ENCODE data around the gene SAMD4A. TPM values are rescaled to one million over a fixed set of nuclear protein-coding genes. Genes with fewer than 3 reads are reported as not detected.

SAMD4A gene
- total RNA-seq, 1 donor from 2014 or later, result 59.2 TPM

DNA sequence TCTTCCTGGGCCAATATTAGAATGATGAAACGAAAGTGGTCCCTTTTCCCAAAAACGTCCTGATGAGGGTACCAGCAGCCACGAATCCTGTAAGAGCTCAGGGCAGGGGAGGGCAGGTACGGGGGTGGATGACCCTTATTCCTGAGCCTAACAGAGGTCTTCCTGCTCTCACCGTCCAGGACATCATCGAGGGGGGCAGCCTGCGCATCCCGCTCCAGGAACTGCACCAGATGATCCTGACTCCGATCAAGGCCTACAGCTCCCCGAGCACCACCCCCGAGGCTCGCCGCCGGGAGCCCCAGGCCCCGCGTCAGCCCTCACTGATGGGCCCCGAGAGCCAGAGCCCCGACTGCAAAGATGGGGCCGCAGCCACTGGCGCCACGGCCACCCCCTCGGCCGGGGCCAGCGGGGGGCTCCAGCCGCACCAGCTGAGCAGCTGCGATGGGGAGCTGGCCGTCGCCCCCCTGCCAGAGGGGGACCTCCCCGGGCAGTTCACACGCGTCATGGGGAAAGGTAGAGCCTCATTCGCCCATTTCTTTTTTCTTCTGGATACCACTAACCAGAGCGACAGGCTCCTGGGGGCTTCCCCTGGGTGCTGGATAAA lies 193.2 kb downstream of the SAMD4A start:
- intact Hi-C loops (cut with DNase I), result loop anchor here (10.0 kb wide), 1 partner anchor 65 kb away; no protein-coding TSS in a partner anchor
- ATAC-seq (no peak), DNase-seq (ENCODE audit: low spot score) (no peak)

DNA sequence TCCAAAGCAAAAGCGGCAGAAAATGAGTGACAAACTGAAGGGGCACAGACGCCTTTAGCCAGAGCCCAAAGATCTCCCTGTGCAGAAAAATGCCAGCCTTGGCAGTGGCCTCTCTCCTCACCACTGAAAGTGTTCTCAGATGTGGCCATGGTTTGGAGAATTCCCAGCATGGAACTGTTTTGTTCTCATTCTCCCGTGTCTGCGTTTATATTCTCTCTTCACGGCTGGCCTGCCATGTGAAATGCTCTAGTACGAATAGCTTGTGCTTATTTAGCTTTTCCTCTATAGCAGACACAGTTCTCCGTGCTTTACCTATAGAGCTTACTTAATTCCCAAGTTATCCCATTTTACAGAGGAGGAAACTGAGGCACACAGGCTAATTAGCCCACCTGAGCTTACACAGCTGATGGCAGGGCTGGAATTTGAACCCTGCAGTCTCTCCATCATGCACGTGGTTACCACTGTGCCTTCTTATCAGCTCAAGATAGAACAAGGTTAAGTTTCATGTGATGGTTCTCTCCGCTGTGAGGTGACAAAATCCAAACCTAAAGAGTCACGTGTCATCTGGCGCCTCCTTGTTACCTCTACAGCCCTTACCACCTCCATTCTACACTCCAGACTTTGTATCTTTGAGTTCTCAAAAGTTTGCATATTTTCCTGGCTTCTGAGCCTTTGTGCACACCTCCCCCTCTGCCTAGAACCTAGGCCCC lies 194.1 kb downstream of the SAMD4A start:
- intact Hi-C loops (cut with DNase I), result loop anchor here (10.0 kb wide), 1 partner anchor 66 kb away; no protein-coding TSS in a partner anchor
- ATAC-seq (no peak), DNase-seq (ENCODE audit: low spot score) (no peak)

DNA sequence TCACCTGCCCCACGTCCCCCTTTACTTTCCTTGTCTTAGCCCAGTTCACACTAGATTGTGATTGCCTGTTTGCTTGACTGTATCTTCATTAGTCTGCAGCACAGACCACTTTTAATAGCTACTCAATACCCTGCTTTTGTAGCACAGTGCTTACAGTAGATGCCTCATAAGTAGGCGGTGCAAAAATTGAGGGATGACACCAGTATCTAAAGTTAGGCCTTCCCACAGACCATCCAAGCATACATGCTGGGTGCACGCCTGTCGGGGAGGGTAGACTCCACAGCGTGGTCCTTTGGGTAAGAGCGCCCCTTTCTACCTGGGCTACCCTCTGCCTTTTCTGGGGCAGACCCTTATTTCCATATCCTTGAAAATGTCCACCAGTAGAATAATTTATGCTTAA lies 194.9 kb downstream of the SAMD4A start:
- ATAC-seq, result no peak
- no peak for DNase-seq (ENCODE audit: low spot score)
- intact Hi-C loops (cut with DNase I), result loop anchor here (10.0 kb wide), 1 partner anchor 67 kb away; no protein-coding TSS in a partner anchor

DNA sequence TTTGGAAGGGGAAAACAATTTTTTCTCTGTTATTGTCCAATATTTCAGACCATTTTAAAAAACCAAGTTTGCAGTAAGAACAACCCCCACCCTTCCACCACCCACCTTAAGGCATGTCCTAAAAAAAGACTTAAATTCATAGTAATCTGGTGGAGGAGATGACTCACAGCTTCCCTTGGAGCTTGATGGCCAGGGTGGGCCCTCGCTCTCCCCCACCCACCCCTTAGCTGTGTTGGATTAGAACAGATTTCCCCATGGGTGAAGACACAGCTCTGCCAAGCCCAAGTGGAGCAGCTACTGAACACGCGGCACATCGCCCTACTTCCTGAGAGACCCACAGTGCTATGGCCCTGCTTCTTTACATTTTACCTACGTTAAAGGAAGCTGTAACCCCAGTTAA lies 195.4 kb downstream of the SAMD4A start:
- DNase-seq (ENCODE audit: low spot score) (no peak), ATAC-seq (no peak)
- intact Hi-C loops (cut with DNase I), result loop anchor here (10.0 kb wide), 1 partner anchor 67 kb away; no protein-coding TSS in a partner anchor

GRCh38 chr14:54763761-54764160 lies 196.8 kb downstream of the SAMD4A start:
- DNase-seq (ENCODE audit: low spot score) (no peak), ATAC-seq (no peak)
- intact Hi-C loops (cut with DNase I), result loop anchor here (10.0 kb wide), 1 partner anchor 69 kb away; no protein-coding TSS in a partner anchor

GRCh38 chr14:54766276-54767138 lies 199.6 kb downstream of the SAMD4A start:
- DNase-seq (ENCODE audit: low spot score) (no peak), ATAC-seq (no peak)
- intact Hi-C loops (cut with DNase I), result loop anchor here (10.0 kb wide), 1 partner anchor 72 kb away; no protein-coding TSS in a partner anchor

- intact Hi-C loops (cut with DNase I), result loop anchor here (10.0 kb wide), 1 partner anchor 72 kb away; no protein-coding TSS in a partner anchor
- no peak for ATAC-seq
These were observed 200.2 kb downstream of the SAMD4A start for GRCh38 chr14:54767139-54767431.

DNA sequence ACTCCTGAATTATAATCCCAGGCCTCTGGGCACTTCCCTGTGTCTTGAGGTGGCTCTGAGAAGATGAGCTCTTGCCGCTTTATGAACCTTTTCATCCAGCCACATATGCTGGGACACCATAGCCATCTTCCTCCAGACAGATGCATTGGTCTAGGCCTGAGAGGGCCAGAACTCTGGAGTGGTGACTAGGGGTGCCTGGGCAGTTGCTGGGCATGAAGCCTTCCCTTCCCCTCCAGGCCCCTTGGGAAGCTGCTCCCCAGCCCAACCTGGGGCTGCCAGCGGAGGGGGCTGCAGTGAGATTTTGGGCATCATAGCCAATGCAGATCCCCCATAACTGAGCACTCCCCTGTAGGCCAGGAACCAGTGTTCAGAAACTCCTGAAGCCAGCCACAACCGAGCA lies 200.5 kb downstream of the SAMD4A start:
- intact Hi-C loops (cut with DNase I), result loop anchor here (10.0 kb wide), 1 partner anchor 73 kb away; no protein-coding TSS in a partner anchor
- DNase-seq (ENCODE audit: low spot score) (no peak), ATAC-seq (no peak)

More at GRCh38 chr14:54767139-54767431, 200.2 kb downstream of the SAMD4A start:
- no peak for DNase-seq (ENCODE audit: low spot score)

DNA sequence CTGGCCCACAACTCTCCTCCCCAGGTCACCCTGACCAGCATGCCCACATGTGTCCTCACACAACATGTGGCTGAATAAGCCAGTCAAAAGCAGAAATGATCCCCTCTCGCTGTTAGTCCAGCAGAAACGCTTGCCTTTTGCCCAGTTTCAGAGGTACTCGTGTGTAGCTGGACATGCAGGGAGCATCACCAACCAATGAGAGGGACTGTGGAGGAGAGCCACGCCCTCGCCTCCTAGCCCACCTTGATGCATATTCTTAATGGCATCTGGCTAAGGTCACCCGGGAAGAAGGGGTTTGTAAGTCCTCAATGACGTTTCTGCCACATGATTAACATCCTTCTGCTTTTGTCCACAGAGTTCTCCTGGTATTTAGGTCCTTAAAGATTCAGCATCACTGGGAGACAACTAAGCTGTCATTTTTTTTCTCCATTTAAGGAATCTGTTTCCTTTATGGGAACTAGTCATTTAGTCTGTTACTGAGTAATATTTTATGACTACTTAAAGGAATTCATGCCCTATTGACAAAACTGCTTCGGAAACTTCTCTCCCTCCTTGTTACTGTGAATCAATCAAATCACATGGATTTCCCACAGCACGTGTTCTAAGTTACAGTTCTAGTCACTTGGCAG lies 201.7 kb downstream of the SAMD4A start:
- DNase-seq (ENCODE audit: low spot score) (no peak), ATAC-seq (no peak)
- intact Hi-C loops (cut with DNase I), result loop anchor here (10.0 kb wide), 1 partner anchor 74 kb away; no protein-coding TSS in a partner anchor

GRCh38 chr14:54769951-54770863 lies 203.3 kb downstream of the SAMD4A start:
- intact Hi-C loops (cut with DNase I), result loop anchor here (5.0 to 10.0 kb wide), 2 partner anchors 75 to 203 kb away; partner anchors contain the start of gene SAMD4A
- ATAC-seq (no peak), DNase-seq (ENCODE audit: low spot score) (no peak)

- DNase-seq (ENCODE audit: low spot score), result no peak
- ATAC-seq, result no peak
- intact Hi-C loops (cut with DNase I), result loop anchor here (5.0 kb wide), 1 partner anchor 204 kb away; the partner anchor contains the start of gene SAMD4A
These were observed 204.6 kb downstream of the SAMD4A start for GRCh38 chr14:54771411-54772027.

- ATAC-seq, result no peak
- intact Hi-C loops (cut with DNase I), result loop anchor here (5.0 kb wide), 1 partner anchor 205 kb away; the partner anchor contains the start of gene SAMD4A
- no peak for DNase-seq (ENCODE audit: low spot score)
These were observed 205.5 kb downstream of the SAMD4A start for GRCh38 chr14:54772451-54772881.

DNA sequence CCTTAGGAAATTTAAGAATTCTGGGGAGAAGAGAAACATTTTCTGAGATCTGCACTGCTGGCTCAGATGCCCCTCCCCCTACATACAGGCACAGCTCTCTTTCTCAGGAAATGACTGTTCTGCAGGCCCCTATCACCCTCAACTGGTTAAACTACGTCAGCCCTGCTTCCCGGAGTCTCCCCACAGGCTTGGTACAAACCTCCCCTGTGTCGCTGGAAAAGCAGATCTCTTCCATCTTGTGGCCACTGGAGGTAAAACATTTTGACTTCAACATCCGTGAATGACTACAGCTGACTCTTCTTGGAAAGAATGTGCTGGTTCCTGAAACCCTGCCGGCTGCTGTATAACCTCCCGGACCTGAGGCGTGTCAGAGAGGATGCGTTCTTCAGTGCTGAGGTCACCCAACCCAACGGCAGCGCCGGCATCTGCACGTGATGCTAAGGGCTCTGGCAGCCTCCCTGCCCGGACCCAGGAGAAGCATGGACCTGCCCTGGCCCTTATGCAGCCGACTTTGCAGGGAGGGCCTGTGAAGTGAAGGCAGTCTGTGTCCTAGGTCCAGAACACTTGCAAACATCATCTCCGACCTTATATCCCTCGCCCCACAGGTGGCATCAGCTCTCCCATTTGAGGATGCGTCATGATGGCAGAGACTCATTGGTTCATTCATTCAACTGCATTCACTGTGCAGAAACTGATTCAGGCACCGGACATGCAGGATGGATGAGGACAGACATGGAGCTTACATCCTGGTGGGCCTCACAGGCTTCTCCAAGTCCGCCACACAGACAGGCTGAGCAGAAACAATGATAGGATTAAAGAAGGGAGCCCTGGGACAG lies 206.5 kb downstream of the SAMD4A start:
- ATAC-seq, result peak; percentile 92
- DNase-seq (ENCODE audit: low spot score), result peak; percentile 87
- intact Hi-C loops (cut with DNase I), result loop anchor here (5.0 kb wide), 1 partner anchor 206 kb away; the partner anchor contains the start of gene SAMD4A

DNA sequence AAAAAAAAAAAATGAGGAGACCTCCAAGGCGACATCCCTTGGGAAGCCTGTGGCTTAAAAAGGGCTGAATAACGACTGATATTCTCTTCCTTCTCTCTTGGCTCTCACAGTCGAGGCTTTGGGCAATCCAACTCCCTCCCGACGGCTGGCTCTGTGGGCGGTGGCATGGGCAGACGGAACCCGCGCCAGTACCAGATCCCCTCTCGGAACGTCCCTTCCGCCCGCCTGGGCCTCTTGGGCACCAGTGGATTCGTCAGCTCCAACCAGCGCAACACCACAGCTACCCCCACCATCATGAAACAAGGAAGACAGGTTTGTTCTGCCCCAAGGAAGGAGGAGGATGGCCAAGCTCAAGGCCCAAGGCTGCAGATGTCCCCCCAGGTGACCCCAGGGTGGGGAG lies 207.9 kb downstream of the SAMD4A start:
- DNase-seq (ENCODE audit: low spot score) (no peak), ATAC-seq (no peak)
- intact Hi-C loops (cut with DNase I), result loop anchor here (5.0 kb wide), 1 partner anchor 208 kb away; the partner anchor contains the start of gene SAMD4A

GRCh38 chr14:54775486-54776140 lies 208.7 kb downstream of the SAMD4A start:
- ATAC-seq, result no peak
- intact Hi-C loops (cut with DNase I), result no loop called here
- no peak for DNase-seq (ENCODE audit: low spot score)

Data from sciatic nerve (tissue), 2 donors.